DND-41 (cell line): ENCODE measurements around the gene POGLUT2.

Experiments
- CTCF ChIP-seq: IDR thresholded peaks from 2 replicates; pipeline ENCODE4 v1.5.1; 2012; ENCODE audit warnings: borderline replicate concordance, low read length, moderate library complexity, mild to moderate bottlenecking; ENCODE audit not compliant: poor library complexity, severe bottlenecking; ENCODE audit errors: extremely low read depth
- EZH2 ChIP-seq: IDR thresholded peaks from 3 replicates; pipeline ENCODE4 v1.6.1; 2012; ENCODE audit warnings: borderline replicate concordance, low read depth, mild to moderate bottlenecking, moderate library complexity, low read length, inconsistent platforms; ENCODE audit not compliant: severe bottlenecking

GRCh38 chr13:102807699-102808098 is 8.9 kb upstream of the POGLUT2 start:
- TF ChIP-seq CTCF = no peak
- TF ChIP-seq EZH2 = no peak
